Skeletal muscle tissue (tissue), 4 donors: Measurements from ENCODE around the gene CACNA1G. TPM values are rescaled to one million over a fixed set of nuclear protein-coding genes. Genes with fewer than 3 reads are reported as not detected.

Experiments used
- H3K27ac ChIP-seq: one replicate; pipeline ENCODE4 v1.7.0; 2013; ENCODE audit warnings: mild to moderate bottlenecking, low read depth, low read length, inconsistent platforms
- H3K27me3 ChIP-seq, 3 donors: one replicate each; pipeline ENCODE4 v1.7.0; 2013; ENCODE audit warnings: low read length in 3 of 3; ENCODE audit not compliant: control insufficient read depth in 3 of 3, insufficient read depth in 3 of 3
- H3K36me3 ChIP-seq, 3 donors: one replicate each; pipeline ENCODE4 v1.7.0; 2013; ENCODE audit warnings: low read length in 3 of 3; ENCODE audit not compliant: control insufficient read depth in 3 of 3, insufficient read depth in 3 of 3
- H3K4me1 ChIP-seq, 3 donors: one replicate each; pipeline ENCODE4 v1.7.0; 2013; ENCODE audit warnings: low read length in 3 of 3, mild to moderate bottlenecking in 3 of 3; ENCODE audit not compliant: control insufficient read depth in 3 of 3, insufficient read depth in 3 of 3
- H3K4me3 ChIP-seq, 3 donors: one replicate each; pipeline ENCODE4 v1.7.0; 2013; ENCODE audit warnings: low read length in 3 of 3
- H3K9ac ChIP-seq, 3 donors: one replicate each; pipeline ENCODE4 v1.7.0; 2013; ENCODE audit warnings: low read length in 3 of 3, mild to moderate bottlenecking in 3 of 3, moderate library complexity in 2 of 3, low read depth in 1 of 3
- H3K9me3 ChIP-seq, 3 donors: one replicate each; pipeline ENCODE4 v1.7.0; 2013; ENCODE audit warnings: low read length in 3 of 3; ENCODE audit not compliant: control insufficient read depth in 3 of 3
- total RNA-seq: library from RNA; depleted of rRNA; stranded (reverse); fragments of >200 nt; gene quantifications from one replicate; pipeline ENCODE4 v1.2.3, GENCODE V29; 2014
- donor health status: Osteomylitis.

Gene CACNA1G
- total RNA-seq, 1 donor from 2014 or later: 3.7 TPM

GRCh38 chr17:50634224-50634914, 73.9 kb downstream of the CACNA1G start, which contains the start of gene ABCC3:
Gene ABCC3 (plus strand): TSS chr17:50634881. CDS start chr17:50634937, 56 bp downstream.
- Histone ChIP-seq H3K4me3 (peak within 1 kb of the TSS; percentile 23 to 41 (median 26)), H3K9me3 (no peaks in the 10 kb centered on the region), H3K9ac (peak within 1 kb of the TSS in 2 of 3 donors; percentile 10 to 25), H3K27me3 (peaks cover 44 to 73% (median 48%) of the 10 kb centered on the region in 3 donors), H3K27ac (no peak within 1 kb of the TSS), H3K4me1 (peaks cover 11 to 18% (median 15%) of the 10 kb centered on the region in 3 donors), H3K36me3 (no peaks in the 10 kb centered on the region)

GRCh38 chr17:50634915-50635731, 74.6 kb downstream of the CACNA1G start:
- Histone ChIP-seq H3K4me3 (peak overlapping the region in 2 of 3 donors; percentile 20 to 23), H3K9me3 (no peaks in the 10 kb centered on the region), H3K9ac (peak overlapping the region in 2 of 3 donors; percentile 10 to 25), H3K27me3 (peaks cover 43 to 70% (median 44%) of the 10 kb centered on the region in 3 donors), H3K27ac (no peak overlapping the region), H3K36me3 (no peaks in the 10 kb centered on the region), H3K4me1 (peaks cover 12 to 20% (median 20%) of the 10 kb centered on the region in 3 donors)

GRCh38 chr17:50635732-50635981, 75.1 kb downstream of the CACNA1G start:
- peaks cover 40 to 66% (median 44%) of the 10 kb centered on the region in 3 donors for H3K27me3 ChIP-seq
- H3K9ac ChIP-seq: no peak overlapping the region
- H3K9me3 ChIP-seq: no peaks in the 10 kb centered on the region
- no peak overlapping the region for H3K4me3 ChIP-seq
- no peak overlapping the region for H3K27ac ChIP-seq
- no peaks in the 10 kb centered on the region for H3K36me3 ChIP-seq
- peaks cover 12 to 20% (median 20%) of the 10 kb centered on the region in 3 donors for H3K4me1 ChIP-seq

- no peak overlapping the region for H3K9ac ChIP-seq
- H3K4me1 ChIP-seq: peaks cover 12 to 20% (median 20%) of the 10 kb centered on the region in 3 donors
- no peaks in the 10 kb centered on the region for H3K36me3 ChIP-seq
- no peaks in the 10 kb centered on the region for H3K9me3 ChIP-seq
- no peak overlapping the region for H3K4me3 ChIP-seq
- H3K27ac ChIP-seq: no peak overlapping the region
- peaks cover 37 to 62% (median 38%) of the 10 kb centered on the region in 3 donors for H3K27me3 ChIP-seq
Observed at GRCh38 chr17:50635982-50636803, 75.7 kb downstream of the CACNA1G start.

- no peak overlapping the region for H3K4me3 ChIP-seq
- H3K36me3 ChIP-seq: no peaks in the 10 kb centered on the region
- no peak overlapping the region for H3K27ac ChIP-seq
- H3K9ac ChIP-seq: no peak overlapping the region
- H3K9me3 ChIP-seq: no peaks in the 10 kb centered on the region
- H3K4me1 ChIP-seq: peaks cover 12 to 20% (median 20%) of the 10 kb centered on the region in 3 donors
- peaks cover 32 to 57% (median 37%) of the 10 kb centered on the region in 3 donors for H3K27me3 ChIP-seq
Observed at GRCh38 chr17:50636804-50637195, 76.3 kb downstream of the CACNA1G start.

- Histone ChIP-seq H3K27me3 (peaks cover 28 to 44% (median 33%) of the 10 kb centered on the region in 3 donors), H3K9ac (no peak overlapping the region), H3K9me3 (no peaks in the 10 kb centered on the region), H3K36me3 (no peaks in the 10 kb centered on the region), H3K27ac (no peak overlapping the region), H3K4me3 (no peak overlapping the region), H3K4me1 (peaks cover 12 to 20% (median 20%) of the 10 kb centered on the region in 3 donors)
Observed at GRCh38 chr17:50637829-50638605, 77.5 kb downstream of the CACNA1G start.

GRCh38 chr17:50638606-50638965, 78.1 kb downstream of the CACNA1G start:
- Histone ChIP-seq H3K27ac (no peak overlapping the region), H3K4me1 (peaks cover 12 to 20% (median 20%) of the 10 kb centered on the region in 3 donors), H3K4me3 (no peak overlapping the region), H3K9me3 (no peaks in the 10 kb centered on the region), H3K9ac (no peak overlapping the region), H3K36me3 (no peaks in the 10 kb centered on the region), H3K27me3 (peaks cover 26 to 41% (median 28%) of the 10 kb centered on the region in 3 donors)

GRCh38 chr17:50638966-50639713, 78.6 kb downstream of the CACNA1G start:
- no peaks in the 10 kb centered on the region for H3K36me3 ChIP-seq
- no peak overlapping the region for H3K27ac ChIP-seq
- H3K9me3 ChIP-seq: no peaks in the 10 kb centered on the region
- H3K27me3 ChIP-seq: peaks cover 21 to 37% (median 22%) of the 10 kb centered on the region in 3 donors
- H3K4me3 ChIP-seq: no peak overlapping the region
- H3K4me1 ChIP-seq: peaks cover 12 to 20% (median 19%) of the 10 kb centered on the region in 3 donors
- peak overlapping the region in 1 of 3 donors; percentile 16 for H3K9ac ChIP-seq
